Thyroid gland (tissue), 4 donors: Measurements from ENCODE around the gene SLC49A4. TPM values are rescaled to one million over a fixed set of nuclear protein-coding genes. Genes with fewer than 3 reads are reported as not detected.

ENCODE experiments used
- DNase-seq, 2 donors: peaks; one replicate each; pipeline ENCODE4 v3.0.0-alpha.2; 2019
- H3K27ac ChIP-seq, 3 donors: fragments of 200-600 bp; sonication (generic); 1 replicate in 2 of 3; 2 replicates in 1 of 3; pipeline ENCODE4 v1.5.1; 2016 to 2019; ENCODE audit warnings: mild to moderate bottlenecking in 1 of 3, moderate library complexity in 1 of 3
- H3K27me3 ChIP-seq: fragments of 200-600 bp; sonication (generic); one replicate; pipeline ENCODE4 v1.5.1; 2019
- H3K36me3 ChIP-seq, 2 donors: fragments of 200-600 bp; sonication (generic); one replicate each; pipeline ENCODE4 v1.5.1; 2016 to 2019
- H3K4me1 ChIP-seq, 2 donors: fragments of 200-600 bp; sonication (generic); one replicate each; pipeline ENCODE4 v1.5.1; 2017 to 2019
- H3K4me3 ChIP-seq, 3 donors: fragments of 200-600 bp; sonication (generic); replicated peaks in 1 of 3; 1 replicate in 2 of 3; 2 replicates in 1 of 3; pipeline ENCODE4 v1.5.1; 2016; ENCODE audit warnings: mild to moderate bottlenecking in 1 of 3
- H3K9me3 ChIP-seq: fragments of 200-600 bp; sonication (generic); one replicate; pipeline ENCODE4 v1.5.1; 2017
- CTCF ChIP-seq, 6 experiments: fragments of 200-600 bp in 3 of 6; fragments of 450-650 bp in 3 of 6; sonication (generic) in 3 of 6; IDR thresholded peaks; one replicate each; pipeline ENCODE4 v1.5.1; 2016 to 2019; ENCODE audit warnings: antibody characterized with exemption in 6 of 6, mild to moderate bottlenecking in 2 of 6, inconsistent platforms in 1 of 6, moderate library complexity in 1 of 6
- POLR2A ChIP-seq, 2 donors: fragments of 450-650 bp; IDR thresholded peaks; one replicate each; pipeline ENCODE4 v1.6.1; 2017; ENCODE audit warnings: antibody characterized with exemption in 2 of 2, mild to moderate bottlenecking in 2 of 2, moderate library complexity in 1 of 2
- WGBS, 2 donors: methylation state at CpG; one replicate each; pipeline ENCODE4 v1.1.5; 2017; 5-methylcytosine and 5-hydroxymethylcytosine counted together
- intact Hi-C: fragments of 100-400 bp; cut with DNase I; formaldehyde crosslinking; loops from one replicate; pipeline ENCODE4 v1.15.1; 2023
- total RNA-seq, 4 donors: library from RNA; depleted of rRNA; stranded (reverse); fragments of >200 nt; gene quantifications; one replicate each; pipeline ENCODE4 v1.2.3, GENCODE V29; 2016

SLC49A4 gene
- total RNA-seq, 4 donors from 2014 or later = 22.6 to 32.5 (median 28.2) TPM

GRCh38 chr3:122799322-122799721, 4.5 kb downstream of the SLC49A4 start:
- TF ChIP-seq CTCF (IDR thresholded peaks at IDR 0.05) (no peak), POLR2A (IDR thresholded peaks at IDR 0.05) (no peak)
- no peak for DNase-seq
- no peak overlapping the region for H3K27ac ChIP-seq
- H3K4me1 ChIP-seq = peaks cover 6% of the 10 kb centered on the region in 2 donors
- intact Hi-C loops = loop anchor here (10.0 kb wide), 1 partner anchor 385 kb away; the partner anchor contains the start of gene WDR5B
- no peaks in the 10 kb centered on the region for H3K36me3 ChIP-seq
- H3K9me3 ChIP-seq = no peaks in the 10 kb centered on the region
- H3K4me3 ChIP-seq = no peak overlapping the region
- WGBS, 2 donors = 78 to 80% methylated on average over 2 of the region's 2 CpGs
- H3K27me3 ChIP-seq = no peaks in the 10 kb centered on the region

GRCh38 chr3:122800031-122800430, 5.2 kb downstream of the SLC49A4 start:
- no peaks in the 10 kb centered on the region for H3K27me3 ChIP-seq
- 86 to 94% methylated on average over 1 of the region's 1 CpG for WGBS, 2 donors
- DNase-seq = no peak
- H3K27ac ChIP-seq = no peak overlapping the region
- no peaks in the 10 kb centered on the region for H3K9me3 ChIP-seq
- intact Hi-C loops = no loop called here
- no peak for TF ChIP-seq CTCF (IDR thresholded peaks at IDR 0.05)
- no peak for TF ChIP-seq POLR2A (IDR thresholded peaks at IDR 0.05)
- peaks cover 6% of the 10 kb centered on the region in 2 donors for H3K4me1 ChIP-seq
- no peaks in the 10 kb centered on the region for H3K36me3 ChIP-seq
- no peak overlapping the region for H3K4me3 ChIP-seq

GRCh38 chr3:122800706-122801237, 5.9 kb downstream of the SLC49A4 start:
- intact Hi-C loops = no loop called here
- 95 to 98% methylated on average over 3 of the region's 3 CpGs for WGBS, 2 donors
- Histone ChIP-seq H3K36me3 (no peaks in the 10 kb centered on the region), H3K27ac (no peak overlapping the region), H3K9me3 (no peaks in the 10 kb centered on the region), H3K4me3 (no peak overlapping the region), H3K4me1 (peaks cover 3% of the 10 kb centered on the region in 2 donors), H3K27me3 (no peaks in the 10 kb centered on the region)
- no peak for DNase-seq
- TF ChIP-seq POLR2A (IDR thresholded peaks at IDR 0.05) = no peak

GRCh38 chr3:122802323-122802722, 7.5 kb downstream of the SLC49A4 start:
- no peak overlapping the region for H3K27ac ChIP-seq
- TF ChIP-seq POLR2A (IDR thresholded peaks at IDR 0.05) (no peak), CTCF (IDR thresholded peaks at IDR 0.05) (no peak)
- H3K36me3 ChIP-seq = no peaks in the 10 kb centered on the region
- no peaks in the 10 kb centered on the region for H3K4me1 ChIP-seq
- intact Hi-C loops = no loop called here
- no peaks in the 10 kb centered on the region for H3K9me3 ChIP-seq
- WGBS, 2 donors = 97% methylated on average over 1 of the region's 1 CpG
- no peaks in the 10 kb centered on the region for H3K27me3 ChIP-seq
- no peak for DNase-seq
- no peak overlapping the region for H3K4me3 ChIP-seq

GRCh38 chr3:122803977-122804376, 9.1 kb downstream of the SLC49A4 start:
- Histone ChIP-seq H3K9me3 (no peaks in the 10 kb centered on the region), H3K4me3 (no peak overlapping the region), H3K27ac (no peak overlapping the region), H3K36me3 (no peaks in the 10 kb centered on the region), H3K4me1 (no peaks in the 10 kb centered on the region), H3K27me3 (no peaks in the 10 kb centered on the region)
- DNase-seq = no peak
- TF ChIP-seq CTCF (IDR thresholded peaks at IDR 0.05) (no peak), POLR2A (IDR thresholded peaks at IDR 0.05) (no peak)
- intact Hi-C loops = no loop called here
- WGBS, 2 donors = 84 to 94% methylated on average over 2 of the region's 2 CpGs

- H3K9me3 ChIP-seq = no peaks in the 10 kb centered on the region
- no peak for DNase-seq
- no peak overlapping the region for H3K4me3 ChIP-seq
- intact Hi-C loops = no loop called here
- H3K27ac ChIP-seq = no peak overlapping the region
- no peaks in the 10 kb centered on the region for H3K27me3 ChIP-seq
- TF ChIP-seq CTCF (IDR thresholded peaks at IDR 0.05) = no peak
- TF ChIP-seq POLR2A (IDR thresholded peaks at IDR 0.05) = no peak
- H3K4me1 ChIP-seq = no peaks in the 10 kb centered on the region
- H3K36me3 ChIP-seq = no peaks in the 10 kb centered on the region
These were observed 15.9 kb downstream of the SLC49A4 start for GRCh38 chr3:122810734-122811133.
